ENCODE results near the gene LAMB1. TPM values are rescaled to one million over a fixed set of nuclear protein-coding genes. Genes with fewer than 3 reads are reported as not detected.
A peak's percentile ranks its signal among the peaks of the same experiment; 100 is the strongest.

The LAMB1 gene
- total and polyA plus RNA-seq, 2 of the 13 experiments (the other 11 are each of a cell fraction or from before 2014, with no cell fraction given) = 109 to 124 TPM

DNA sequence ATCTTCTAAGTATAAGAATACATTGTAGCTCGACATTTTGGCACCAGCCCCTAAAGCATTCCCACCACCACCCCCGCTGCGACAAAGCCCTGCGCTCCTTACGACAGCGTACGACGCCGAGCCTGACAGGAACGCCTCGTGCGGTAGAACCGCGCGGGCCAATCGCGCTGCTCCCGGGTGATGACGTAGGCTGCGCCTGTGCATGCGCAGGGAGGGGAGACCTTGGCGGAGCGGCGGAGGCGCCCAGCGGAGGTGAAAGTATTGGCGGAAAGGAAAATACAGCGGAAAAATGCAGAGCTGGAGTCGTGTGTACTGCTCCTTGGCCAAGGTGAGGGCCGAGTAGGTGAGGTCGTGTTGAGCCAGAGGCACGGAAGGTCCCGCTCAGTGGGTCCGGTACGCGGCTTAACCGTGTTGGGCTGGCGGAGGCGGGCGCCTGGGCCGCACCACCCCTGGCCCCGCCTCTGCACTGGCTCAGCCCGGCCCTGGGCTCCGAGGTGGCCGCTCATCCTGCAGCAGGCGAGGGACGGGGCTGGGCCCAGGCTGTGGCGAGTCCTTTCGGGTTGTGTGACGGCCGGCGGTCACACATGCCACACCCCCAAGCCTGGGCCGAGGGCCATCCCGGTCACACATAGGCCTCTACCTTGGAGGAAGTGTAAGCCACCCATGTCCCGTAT lies 111.9 kb downstream of the LAMB1 start, which contains the start of gene DLD (continued):
- TF ChIP-seq PRDM10 (CRISPR knock-in tag; IDR thresholded peaks at IDR 0.05; ENCODE audit: low read depth) (peak; percentile 70; the same call in 1 of the 2 replicates), CCDC6 (CRISPR knock-in tag; IDR thresholded peaks at IDR 0.05) (no peak; the same call in 1 of the 2 replicates), MAFG (CRISPR knock-in tag; IDR thresholded peaks at IDR 0.05) (no peak), KDM4B (CRISPR knock-in tag; IDR thresholded peaks at IDR 0.05) (no peak), ZNF770 (CRISPR knock-in tag; IDR thresholded peaks at IDR 0.05) (peak; percentile 85), ZBTB33 (CRISPR knock-in tag; IDR thresholded peaks at IDR 0.05) (peak; percentile 8; the same call in 1 of the 2 replicates), WIZ (CRISPR knock-in tag; IDR thresholded peaks at IDR 0.05) (peak; percentile 62; the same call in 1 of the 2 replicates)
- TF ChIP-seq, protein P1, sequence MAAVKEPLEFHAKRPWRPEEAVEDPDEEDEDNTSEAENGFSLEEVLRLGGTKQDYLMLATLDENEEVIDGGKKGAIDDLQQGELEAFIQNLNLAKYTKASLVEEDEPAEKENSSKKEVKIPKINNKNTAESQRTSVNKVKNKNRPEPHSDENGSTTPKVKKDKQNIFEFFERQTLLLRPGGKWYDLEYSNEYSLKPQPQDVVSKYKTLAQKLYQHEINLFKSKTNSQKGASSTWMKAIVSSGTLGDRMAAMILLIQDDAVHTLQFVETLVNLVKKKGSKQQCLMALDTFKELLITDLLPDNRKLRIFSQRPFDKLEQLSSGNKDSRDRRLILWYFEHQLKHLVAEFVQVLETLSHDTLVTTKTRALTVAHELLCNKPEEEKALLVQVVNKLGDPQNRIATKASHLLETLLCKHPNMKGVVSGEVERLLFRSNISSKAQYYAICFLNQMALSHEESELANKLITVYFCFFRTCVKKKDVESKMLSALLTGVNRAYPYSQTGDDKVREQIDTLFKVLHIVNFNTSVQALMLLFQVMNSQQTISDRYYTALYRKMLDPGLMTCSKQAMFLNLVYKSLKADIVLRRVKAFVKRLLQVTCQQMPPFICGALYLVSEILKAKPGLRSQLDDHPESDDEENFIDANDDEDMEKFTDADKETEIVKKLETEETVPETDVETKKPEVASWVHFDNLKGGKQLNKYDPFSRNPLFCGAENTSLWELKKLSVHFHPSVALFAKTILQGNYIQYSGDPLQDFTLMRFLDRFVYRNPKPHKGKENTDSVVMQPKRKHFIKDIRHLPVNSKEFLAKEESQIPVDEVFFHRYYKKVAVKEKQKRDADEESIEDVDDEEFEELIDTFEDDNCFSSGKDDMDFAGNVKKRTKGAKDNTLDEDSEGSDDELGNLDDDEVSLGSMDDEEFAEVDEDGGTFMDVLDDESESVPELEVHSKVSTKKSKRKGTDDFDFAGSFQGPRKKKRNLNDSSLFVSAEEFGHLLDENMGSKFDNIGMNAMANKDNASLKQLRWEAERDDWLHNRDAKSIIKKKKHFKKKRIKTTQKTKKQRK (IDR thresholded peaks at IDR 0.05; ENCODE audit: low read length) = no peak
- TF ChIP-seq, protein P2, sequence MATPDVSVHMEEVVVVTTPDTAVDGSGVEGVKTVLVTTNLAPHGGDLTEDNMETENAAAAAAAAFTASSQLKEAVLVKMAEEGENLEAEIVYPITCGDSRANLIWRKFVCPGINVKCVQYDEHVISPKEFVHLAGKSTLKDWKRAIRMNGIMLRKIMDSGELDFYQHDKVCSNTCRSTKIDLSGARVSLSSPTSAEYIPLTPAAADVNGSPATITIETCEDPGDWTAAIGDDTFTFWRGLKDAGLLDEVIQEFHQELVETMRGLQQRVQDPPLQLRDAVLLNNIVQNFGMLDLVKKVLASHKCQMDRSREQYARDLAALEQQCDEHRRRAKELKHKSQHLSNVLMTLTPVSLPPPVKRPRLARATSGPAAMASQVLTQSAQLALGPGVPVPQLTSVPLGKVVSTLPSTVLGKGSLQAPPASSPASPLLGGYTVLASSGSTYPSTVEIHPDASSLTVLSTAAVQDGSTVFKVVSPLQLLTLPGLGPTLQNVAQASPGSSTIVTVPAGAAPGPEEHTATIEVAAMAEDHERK (CRISPR knock-in tag; IDR thresholded peaks at IDR 0.05; ENCODE audit: low read depth) = peak; percentile 81
- TF ChIP-seq, protein P3, sequence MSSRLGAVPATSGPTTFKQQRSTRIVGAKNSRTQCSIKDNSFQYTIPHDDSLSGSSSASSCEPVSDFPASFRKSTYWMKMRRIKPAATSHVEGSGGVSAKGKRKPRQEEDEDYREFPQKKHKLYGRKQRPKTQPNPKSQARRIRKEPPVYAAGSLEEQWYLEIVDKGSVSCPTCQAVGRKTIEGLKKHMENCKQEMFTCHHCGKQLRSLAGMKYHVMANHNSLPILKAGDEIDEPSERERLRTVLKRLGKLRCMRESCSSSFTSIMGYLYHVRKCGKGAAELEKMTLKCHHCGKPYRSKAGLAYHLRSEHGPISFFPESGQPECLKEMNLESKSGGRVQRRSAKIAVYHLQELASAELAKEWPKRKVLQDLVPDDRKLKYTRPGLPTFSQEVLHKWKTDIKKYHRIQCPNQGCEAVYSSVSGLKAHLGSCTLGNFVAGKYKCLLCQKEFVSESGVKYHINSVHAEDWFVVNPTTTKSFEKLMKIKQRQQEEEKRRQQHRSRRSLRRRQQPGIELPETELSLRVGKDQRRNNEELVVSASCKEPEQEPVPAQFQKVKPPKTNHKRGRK (CRISPR knock-in tag; IDR thresholded peaks at IDR 0.05) = no peak

Measured in HepG2 (cell line).